Measurements from ENCODE around the gene AP2B1.
"Not testable (repeated sequence)": the region's sequence is repeated elsewhere in the genome, so short reads cannot be mapped to it uniquely, and the experiment has no call there.

The AP2B1 gene

GRCh38 chr17:35560703-35561102 is 26.4 kb upstream of the AP2B1 start, which contains the start of gene SLFN14:
Gene SLFN14, minus strand, starts transcription at chr17:35560819. Its CDS starts 2,757 bp downstream, at chr17:35558062.
- H3K36me3 ChIP-seq: no peaks in the 10 kb centered on the region
- no peak within 1 kb of the TSS for H3K4me3 ChIP-seq (ENCODE audit: low read depth, low read length)
- no peaks in the 10 kb centered on the region for H3K9me3 ChIP-seq (ENCODE audit: severe bottlenecking)
- H3K27me3 ChIP-seq (ENCODE audit: insufficient read depth, low read depth, severe bottlenecking): no peaks in the 10 kb centered on the region
- TF ChIP-seq CTCF (IDR thresholded peaks at IDR 0.05; ENCODE audit: low read depth, low read length): no peak
- H3K27ac ChIP-seq: no peak within 1 kb of the TSS
- no peak for DNase-seq

DNA sequence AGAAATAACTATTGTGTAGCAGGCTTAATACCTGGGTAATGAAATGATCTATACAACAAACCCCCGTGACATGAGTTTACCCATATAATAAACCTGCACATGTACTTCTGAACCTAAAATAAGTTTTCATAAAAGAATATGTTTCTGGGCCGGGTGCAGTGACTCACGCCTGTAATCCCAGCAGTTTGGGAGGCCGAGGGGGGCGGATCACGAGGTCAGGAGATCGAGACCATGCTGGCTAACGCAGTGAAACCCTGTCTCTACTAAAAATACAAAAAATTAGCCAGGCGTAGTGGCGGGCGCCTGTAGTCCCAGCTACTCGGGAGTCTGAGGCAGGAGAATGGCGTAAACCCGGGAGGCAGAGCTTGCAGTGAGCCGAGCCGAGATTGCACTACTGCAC is 23.9 kb upstream of the AP2B1 start:
- H3K27ac ChIP-seq; H3K27me3 ChIP-seq (ENCODE audit: insufficient read depth, low read depth, severe bottlenecking); DNase-seq: not testable (repeated sequence)

DNA sequence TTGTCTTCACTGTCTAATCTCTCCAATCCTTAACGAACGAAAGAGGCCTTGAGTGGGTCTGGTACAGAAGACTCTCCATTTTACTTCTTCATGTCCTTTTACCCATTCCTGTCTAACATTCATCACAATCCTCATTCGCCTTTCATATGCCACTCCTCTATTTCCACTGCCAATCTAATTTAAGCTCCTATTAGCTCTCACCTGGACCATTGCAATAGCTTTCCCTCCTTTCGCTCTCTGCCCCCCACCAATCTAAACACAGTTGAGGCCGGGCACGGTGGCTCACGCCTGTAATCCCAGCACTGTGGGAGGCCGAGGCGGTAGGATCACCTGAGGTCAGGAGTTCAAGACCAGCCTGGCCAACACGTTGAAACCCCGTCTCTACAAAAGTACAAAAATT is 20.2 kb upstream of the AP2B1 start:
- no peaks in the 10 kb centered on the region for H3K27me3 ChIP-seq (ENCODE audit: insufficient read depth, low read depth, severe bottlenecking)
- peak overlapping the region; percentile 88 for H3K27ac ChIP-seq
- no peak for DNase-seq
- peak overlapping the region; percentile 68 for H3K4me3 ChIP-seq (ENCODE audit: low read depth, low read length)
- peaks cover 20% of the 10 kb centered on the region for H3K36me3 ChIP-seq
- TF ChIP-seq CTCF (IDR thresholded peaks at IDR 0.05; ENCODE audit: low read depth, low read length): no peak
- no peaks in the 10 kb centered on the region for H3K9me3 ChIP-seq (ENCODE audit: severe bottlenecking)

More for the DNA sequence above, 23.9 kb upstream of the AP2B1 start:
- not testable (repeated sequence) for H3K4me3 ChIP-seq (ENCODE audit: low read depth, low read length); H3K9me3 ChIP-seq (ENCODE audit: severe bottlenecking); H3K36me3 ChIP-seq

GRCh38 chr17:35568561-35568960 is 18.6 kb upstream of the AP2B1 start:
- no peak for DNase-seq
- H3K9me3 ChIP-seq (ENCODE audit: severe bottlenecking): no peaks in the 10 kb centered on the region
- TF ChIP-seq CTCF (IDR thresholded peaks at IDR 0.05; ENCODE audit: low read depth, low read length): no peak
- H3K27ac ChIP-seq: peak overlapping the region; percentile 88
- H3K4me3 ChIP-seq (ENCODE audit: low read depth, low read length): peak overlapping the region; percentile 68
- H3K27me3 ChIP-seq (ENCODE audit: insufficient read depth, low read depth, severe bottlenecking): no peaks in the 10 kb centered on the region
- H3K36me3 ChIP-seq: peaks cover 24% of the 10 kb centered on the region

DNA sequence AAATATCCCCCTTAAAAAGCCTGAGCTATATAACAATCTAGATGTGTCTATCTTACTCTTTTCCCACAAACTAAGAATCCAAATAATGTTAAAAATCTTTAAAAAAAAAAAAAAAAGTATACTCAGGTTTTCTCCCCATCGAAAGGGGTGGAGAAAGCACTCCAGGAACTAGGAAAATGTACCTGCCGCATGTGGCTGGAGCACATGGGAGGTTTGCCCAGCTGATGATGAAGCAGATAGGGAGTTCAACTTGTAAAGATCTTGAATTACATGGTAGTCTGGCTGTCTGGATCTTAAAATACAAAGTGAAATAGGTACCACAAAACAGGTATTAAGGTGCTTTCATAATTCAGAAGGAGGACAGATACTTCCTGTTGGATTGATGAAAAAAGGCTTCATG is 17.7 kb upstream of the AP2B1 start:
- no peaks in the 10 kb centered on the region for H3K27me3 ChIP-seq (ENCODE audit: insufficient read depth, low read depth, severe bottlenecking)
- no peaks in the 10 kb centered on the region for H3K9me3 ChIP-seq (ENCODE audit: severe bottlenecking)
- TF ChIP-seq CTCF (IDR thresholded peaks at IDR 0.05; ENCODE audit: low read depth, low read length): no peak
- no peak overlapping the region for H3K4me3 ChIP-seq (ENCODE audit: low read depth, low read length)
- no peak for DNase-seq
- peaks cover 29% of the 10 kb centered on the region for H3K36me3 ChIP-seq
- H3K27ac ChIP-seq: no peak overlapping the region

GRCh38 chr17:35575759-35576158 is 11.4 kb upstream of the AP2B1 start:
- Histone ChIP-seq H3K27ac (no peak overlapping the region), H3K4me3 (ENCODE audit: low read depth, low read length) (no peak overlapping the region), H3K36me3 (peaks cover 23% of the 10 kb centered on the region), H3K9me3 (ENCODE audit: severe bottlenecking) (no peaks in the 10 kb centered on the region), H3K27me3 (ENCODE audit: insufficient read depth, low read depth, severe bottlenecking) (no peaks in the 10 kb centered on the region)
- DNase-seq: no peak
- TF ChIP-seq CTCF (IDR thresholded peaks at IDR 0.05; ENCODE audit: low read depth, low read length): no peak

Data from WERI-Rb-1 (cell line).